HG02884 (cell line): ENCODE data around the gene DUSP8.

ENCODE experiments used
- ATAC-seq: cut with Tn5 transposase; IDR thresholded peaks from one replicate; pipeline ENCODE4 v1.9.1; 2021; ENCODE audit warnings: mild to moderate bottlenecking, moderate library complexity; ENCODE audit not compliant: unreplicated experiment

DUSP8 gene

GRCh38 chr11:1556278-1556902 lies 15.7 kb downstream of the DUSP8 start:
- ATAC-seq, result no peak

DNA sequence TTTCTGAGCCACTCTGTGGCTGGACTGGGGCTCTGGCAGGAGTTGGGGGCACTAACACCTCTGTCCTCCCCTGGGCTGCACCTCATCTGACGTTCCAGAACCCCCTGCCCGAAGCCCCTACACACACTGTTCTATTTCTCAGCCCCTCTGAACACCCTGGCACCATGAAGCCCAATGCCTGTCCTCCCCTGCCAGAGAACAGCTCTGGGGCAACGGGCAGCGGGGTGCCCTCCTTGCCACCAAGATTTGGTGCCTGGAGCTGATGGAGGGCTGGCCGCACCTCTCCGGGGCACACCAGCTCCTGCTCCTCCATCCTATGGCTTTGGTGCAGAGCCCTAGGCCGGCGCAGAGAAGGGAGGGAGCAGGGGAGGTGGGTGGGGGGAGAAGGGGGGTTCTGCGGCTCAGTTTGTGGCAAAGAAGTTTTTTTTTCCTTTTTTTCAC lies 16.3 kb downstream of the DUSP8 start:
- ATAC-seq, result no peak

DNA sequence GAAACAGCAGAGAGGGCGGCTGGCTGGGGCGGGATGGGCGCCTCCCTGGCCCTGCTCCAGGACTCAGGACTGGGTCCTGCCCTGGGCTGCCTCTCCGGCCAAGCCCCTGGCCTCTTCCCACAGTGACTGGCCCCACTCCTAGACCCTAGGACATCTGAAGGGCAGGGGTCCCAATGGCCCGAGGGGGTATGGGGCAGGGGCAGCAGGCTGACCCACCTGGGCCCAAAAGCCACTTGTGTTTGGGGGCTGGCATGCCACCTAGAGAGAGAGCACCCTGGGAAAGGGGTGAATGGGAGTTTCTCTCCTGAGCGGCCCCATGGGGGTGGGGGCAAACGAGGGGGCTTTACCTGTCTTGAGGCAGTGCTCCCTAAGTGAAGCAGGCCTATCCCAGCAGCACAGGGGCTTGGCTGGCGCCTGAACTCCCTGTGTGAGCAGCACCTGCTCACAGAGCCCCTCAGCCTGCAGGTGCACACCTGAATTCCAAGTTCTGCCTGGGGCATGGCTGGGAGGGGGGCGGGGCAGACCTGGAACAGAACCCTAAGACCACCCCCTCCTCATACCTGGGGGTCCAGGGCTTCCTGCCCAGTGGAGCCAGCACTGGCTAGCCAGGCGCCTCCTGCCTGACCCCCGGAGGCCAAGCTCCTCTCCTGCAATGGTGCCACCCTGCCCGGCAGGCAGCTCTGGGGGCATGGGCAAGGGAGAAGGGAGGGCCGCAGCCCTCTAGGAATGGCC lies 16.9 kb downstream of the DUSP8 start:
- no peak for ATAC-seq

DNA sequence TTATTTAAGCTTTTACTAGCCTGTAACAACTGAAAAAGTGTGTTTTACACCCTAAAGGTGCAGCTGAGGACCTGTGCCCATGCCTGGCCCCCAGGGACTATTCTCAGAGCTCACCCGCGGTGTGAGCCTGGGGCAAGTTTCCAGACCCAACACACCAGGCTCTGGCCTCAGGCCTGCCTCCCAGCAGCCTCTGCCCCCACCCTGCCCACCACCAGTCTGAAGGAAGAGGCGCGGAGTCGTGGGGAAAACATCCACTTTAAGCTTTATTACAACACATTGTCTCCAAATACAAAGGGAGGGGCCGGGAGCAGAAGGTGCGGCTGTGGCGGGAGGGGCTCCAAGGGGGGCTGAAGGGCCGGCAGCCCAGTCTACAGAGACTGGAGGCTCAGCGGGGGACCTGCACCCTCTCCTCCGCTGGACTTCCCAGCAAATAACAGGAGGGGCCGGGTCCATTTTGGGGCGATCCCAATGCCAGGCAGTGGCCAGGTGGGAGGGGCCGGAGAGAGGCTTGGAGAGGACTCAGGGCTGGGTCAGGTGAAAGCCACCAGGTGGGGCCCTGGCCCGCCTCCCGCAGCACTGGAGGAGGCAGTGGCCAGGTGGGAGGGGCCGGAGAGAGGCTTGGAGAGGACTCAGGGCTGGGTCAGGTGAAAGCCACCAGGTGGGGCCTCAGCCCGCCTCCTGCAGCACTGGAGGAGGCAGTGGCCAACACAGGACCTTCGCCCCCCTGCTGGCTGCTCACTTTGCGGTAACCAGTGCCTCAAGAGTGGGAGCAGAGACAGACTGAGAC lies 18.1 kb downstream of the DUSP8 start:
- ATAC-seq, result no peak

DNA sequence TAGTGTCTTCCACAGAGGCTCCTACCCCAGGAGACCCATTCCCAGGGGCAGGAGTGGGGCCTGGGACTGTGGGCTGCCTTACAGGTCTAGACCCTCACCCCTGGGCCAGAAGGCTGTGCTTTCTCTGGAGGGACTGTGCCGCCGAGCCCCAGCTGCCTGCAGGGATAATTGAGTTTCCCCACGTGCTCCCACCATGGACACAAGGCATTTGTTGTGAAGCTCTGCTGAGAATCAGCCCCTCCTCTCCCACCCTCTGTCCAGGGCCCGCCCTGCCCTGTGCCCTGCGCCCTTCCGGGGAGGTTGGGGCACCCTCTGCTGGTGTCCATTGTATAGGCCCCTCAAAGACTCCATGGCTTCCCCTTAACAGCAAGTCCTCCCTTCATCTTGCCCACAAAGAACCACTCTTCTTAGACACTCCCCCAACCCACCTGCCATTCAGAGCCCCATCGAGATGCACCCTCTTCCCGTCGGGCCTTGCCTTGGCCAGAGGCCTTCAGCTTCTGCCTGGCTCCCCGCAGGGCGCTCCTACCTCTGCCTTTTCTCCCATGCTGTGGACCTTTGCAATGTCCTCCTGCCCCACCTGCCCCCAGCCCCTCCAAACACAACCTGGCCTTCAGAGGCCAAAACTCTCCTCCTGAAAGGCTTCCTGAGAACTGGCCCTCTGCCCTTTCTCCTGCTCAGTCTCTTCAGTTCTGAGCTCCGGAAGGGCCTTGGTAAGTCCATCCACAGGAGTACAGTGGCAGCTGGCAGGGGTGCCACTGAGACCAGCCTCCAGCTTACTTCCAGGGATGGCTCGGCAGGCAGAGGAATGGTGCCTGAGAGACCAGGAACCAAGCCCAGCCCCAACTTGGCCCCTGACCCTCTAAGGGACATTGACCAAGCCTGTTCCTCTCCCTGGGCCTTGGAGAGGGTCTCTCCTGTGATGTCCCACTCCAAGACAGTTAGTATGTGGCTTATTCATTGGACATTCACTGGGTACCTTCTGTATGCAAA lies 22.4 kb downstream of the DUSP8 start:
- ATAC-seq, result no peak

DNA sequence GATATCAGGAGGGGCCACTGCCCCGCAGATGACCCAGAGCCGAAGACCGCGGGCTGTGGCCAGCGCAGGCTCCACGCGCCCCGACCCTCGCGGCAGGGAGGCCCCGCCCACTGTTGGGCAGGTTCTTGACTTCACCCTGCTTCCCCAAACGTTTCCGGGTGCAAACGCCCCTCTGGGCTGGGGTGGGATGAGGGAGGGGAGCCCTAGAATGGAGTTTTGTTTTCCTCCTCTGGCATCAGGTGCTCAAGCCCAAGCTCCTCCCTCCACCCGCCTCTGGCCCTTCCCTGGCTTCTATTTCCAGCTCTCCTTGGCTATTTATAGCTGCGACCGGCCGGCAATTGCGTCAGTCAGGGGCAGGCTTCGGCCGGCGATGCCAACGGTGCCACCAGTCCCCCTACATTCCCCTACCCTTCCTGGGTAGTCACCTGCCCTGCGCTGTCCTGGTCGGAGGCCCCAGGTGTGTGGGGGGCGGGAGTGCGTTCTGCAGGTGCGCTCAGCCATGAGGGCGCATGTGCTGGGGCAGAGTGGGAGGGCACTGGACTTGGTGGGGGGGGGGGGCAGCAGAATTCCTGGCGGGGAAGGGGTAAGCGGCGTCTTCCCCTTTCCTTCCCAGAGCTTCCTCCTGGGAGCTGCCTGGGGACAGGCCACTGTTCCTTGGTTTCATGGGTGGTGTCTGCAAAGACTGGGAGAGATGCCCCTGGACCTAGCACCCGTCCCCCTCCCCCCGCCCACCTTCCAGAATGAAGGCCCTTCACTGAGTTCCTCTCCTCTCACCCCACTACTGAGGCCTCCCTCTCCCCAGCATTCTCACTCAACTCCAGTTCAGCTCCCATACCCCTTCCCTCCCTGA lies 23.6 kb downstream of the DUSP8 start:
- no peak for ATAC-seq

GRCh38 chr11:1547467-1548098 lies 24.5 kb downstream of the DUSP8 start:
- no peak for ATAC-seq

DNA sequence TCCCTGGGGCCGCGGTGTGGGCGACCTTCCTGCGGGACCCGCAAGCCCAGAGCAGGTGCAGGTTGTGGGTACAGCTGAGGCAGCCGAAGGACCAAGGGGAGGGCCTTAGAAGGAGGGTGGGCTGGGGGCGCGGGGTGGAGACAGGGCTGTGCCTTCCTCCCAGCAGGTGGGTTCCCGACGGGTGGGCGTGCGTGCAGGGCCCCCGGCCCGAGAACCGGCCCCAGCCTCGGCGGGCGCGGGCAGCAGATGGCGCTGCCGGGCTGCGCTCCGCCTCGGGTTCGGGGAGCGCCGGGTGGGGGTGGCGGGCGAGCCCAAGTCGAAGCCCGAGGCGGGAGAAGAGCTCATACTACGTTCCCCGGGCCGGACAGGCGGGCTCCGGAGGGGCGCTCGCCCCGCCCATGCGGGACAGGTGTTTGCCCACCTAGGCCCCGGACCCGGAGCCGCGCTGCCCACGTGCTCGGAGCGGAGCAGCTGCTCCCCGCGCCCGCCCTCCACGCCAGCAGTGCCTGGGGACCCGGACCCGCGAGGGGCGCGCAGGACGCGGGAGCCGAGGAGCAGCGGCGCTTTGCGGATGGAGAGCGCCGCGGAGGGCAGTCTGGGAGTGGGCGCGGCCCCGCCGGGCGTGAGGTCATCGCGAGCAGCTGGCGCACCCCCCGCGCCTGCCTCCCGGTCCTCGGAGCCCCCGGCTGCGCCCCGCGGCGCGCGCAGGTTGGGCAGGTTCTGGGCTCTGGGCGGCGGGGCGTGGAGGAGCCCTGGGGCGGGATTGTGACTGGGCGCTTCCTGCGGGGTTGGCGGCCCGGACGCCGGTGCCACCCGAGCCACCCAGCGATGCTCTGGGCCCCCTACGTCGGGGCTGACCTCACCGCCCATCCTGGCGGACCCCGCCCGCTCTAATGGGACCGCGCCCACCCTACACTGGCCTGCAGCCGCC lies 25.3 kb downstream of the DUSP8 start:
- no peak for ATAC-seq

GRCh38 chr11:1546077-1546535 lies 26.0 kb downstream of the DUSP8 start:
- no peak for ATAC-seq

- no peak for ATAC-seq
These were observed 26.6 kb downstream of the DUSP8 start for GRCh38 chr11:1545432-1545831.

DNA sequence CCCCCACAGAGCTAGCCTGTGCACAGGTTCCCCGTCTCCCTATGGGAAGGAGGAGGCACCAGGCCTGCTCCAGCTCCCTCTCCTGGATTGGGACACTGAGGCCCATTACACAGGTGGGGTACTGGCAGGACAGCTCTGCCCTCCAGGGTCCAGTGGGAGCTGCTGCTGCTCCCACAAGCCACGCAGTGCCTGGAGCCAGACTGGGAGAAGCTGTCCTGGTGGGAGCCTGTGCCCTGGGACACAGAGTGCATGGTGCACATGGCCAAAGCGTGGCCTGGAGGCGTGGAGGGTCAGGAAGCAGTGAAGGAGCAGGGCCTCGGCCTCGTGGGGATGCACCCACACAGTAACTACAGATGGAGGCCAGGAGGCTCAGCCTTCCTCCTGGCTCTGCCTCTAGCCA lies 27.5 kb downstream of the DUSP8 start:
- ATAC-seq, result no peak

GRCh38 chr11:1543606-1544263 lies 28.3 kb downstream of the DUSP8 start:
- no peak for ATAC-seq

DNA sequence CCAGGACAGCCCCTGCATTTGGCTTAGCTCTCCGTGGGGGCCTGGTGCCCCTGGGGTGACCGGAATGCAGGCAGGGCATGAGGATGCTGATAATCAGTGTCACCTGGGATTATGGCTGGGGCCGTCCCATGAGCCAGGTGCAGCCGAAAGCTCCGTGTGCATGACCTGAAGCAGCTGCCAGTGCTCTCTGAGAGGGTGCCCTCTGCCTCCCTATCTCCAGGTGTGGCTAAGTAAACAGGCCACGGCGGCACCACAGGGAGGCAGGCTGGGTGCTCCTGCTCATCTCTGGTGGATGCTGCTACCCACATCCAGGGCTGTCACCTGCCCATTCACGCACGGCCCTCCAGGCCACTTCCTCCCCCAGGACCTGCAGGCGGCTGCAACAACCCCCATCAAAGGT lies 29.8 kb downstream of the DUSP8 start:
- ATAC-seq, result no peak

DNA sequence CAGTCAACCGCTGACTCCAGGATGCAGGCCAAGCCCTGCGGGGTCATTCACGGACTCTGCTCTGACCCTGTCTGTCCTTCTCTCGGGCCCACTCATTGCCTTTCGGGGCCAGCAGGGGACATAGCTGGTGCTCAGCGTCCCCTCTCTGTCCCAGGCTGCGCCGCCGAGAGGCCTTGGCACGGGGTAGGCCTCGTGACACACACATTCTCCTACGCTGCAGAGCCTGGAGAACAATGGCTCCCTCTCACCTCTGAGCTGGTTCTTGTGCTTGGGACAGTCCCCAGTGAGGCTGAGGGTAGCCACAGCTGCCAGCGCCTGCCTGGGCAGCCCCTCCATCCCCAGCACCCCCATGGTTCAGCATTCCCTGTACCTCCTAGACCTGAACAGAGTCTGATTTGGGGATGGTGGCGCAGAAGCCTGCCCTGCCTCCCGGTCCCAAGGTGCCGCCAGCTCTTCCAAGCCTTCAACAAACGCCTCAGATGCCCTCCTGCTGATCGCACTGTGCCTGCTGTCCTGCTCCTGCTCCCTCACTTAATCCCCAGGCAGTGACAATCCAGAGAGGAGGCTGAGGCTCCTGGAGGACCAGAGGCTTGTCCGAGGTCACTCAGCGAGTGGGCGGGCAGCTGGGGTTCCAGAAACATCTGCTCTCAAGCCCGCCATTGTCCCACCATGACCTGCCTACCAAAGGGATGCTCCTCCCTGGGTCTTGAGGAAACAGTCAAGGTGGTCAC lies 30.4 kb downstream of the DUSP8 start:
- no peak for ATAC-seq

- ATAC-seq, result no peak
These were observed 32.0 kb downstream of the DUSP8 start for GRCh38 chr11:1540074-1540473.

GRCh38 chr11:1538153-1538552 lies 33.9 kb downstream of the DUSP8 start:
- no peak for ATAC-seq
